ENCODE measurements around the gene MICAL2. TPM values are rescaled to one million over a fixed set of nuclear protein-coding genes. Genes with fewer than 3 reads are reported as not detected.

Gene MICAL2
- total and polyA plus RNA-seq, 2 of the 13 experiments (the other 11 are each of a cell fraction or from before 2014, with no cell fraction given) = 0.78 to 1.1 TPM

- WGBS (ENCODE audit: low lambda C conversion rate) = 89% methylated on average over 4 of the region's 7 CpGs
- Histone ChIP-seq H3K4me1 (ENCODE audit: insufficient read depth, low read length) (peaks cover 27% of the 10 kb centered on the region), H3K4me2 (ENCODE audit: low read depth, low read length) (no peak overlapping the region), H3K9ac (ENCODE audit: insufficient read depth, low read depth, low read length) (no peak overlapping the region), H3K27ac (ENCODE audit: extremely low read length, insufficient read depth, low read length) (no peak overlapping the region), H3K36me3 (replicated peaks in 1 of 2; ENCODE audit: control insufficient read depth in 1 of 2, insufficient read depth in 2 of 2, low read length in 2 of 2) (no peaks in the 10 kb centered on the region), H3K4me3 (replicated peaks in 1 of 3; ENCODE audit: insufficient read depth in 1 of 3, low read depth in 2 of 3, low read length in 3 of 3) (no peak overlapping the region), H3K9me3 (ENCODE audit: low read length) (no peaks in the 10 kb centered on the region), H4K20me1 (ENCODE audit: insufficient read depth, low read length) (no peaks in the 10 kb centered on the region), H2AFZ (ENCODE audit: low read length) (no peak overlapping the region), H3K79me2 (ENCODE audit: insufficient read depth, low read length) (no peaks in the 10 kb centered on the region), H3K27me3 (ENCODE audit: control insufficient read depth in 1 of 2, insufficient read depth in 2 of 2, low read length in 2 of 2) (no peaks in the 10 kb centered on the region)
- in situ Hi-C loops (cut with HindIII; ENCODE audit: extremely low pct_ligation_motif_present, low pct_unique_long_range_greater_than_20kb) = no loop called here
- ChIA-PET POLR2A (no interaction called here), CTCF (ENCODE audit: low intra/inter-chr PET ratio, low total read pairs) (no interaction called here)
- no peak for FAIRE-seq
- ATAC-seq = no peak
- no peak for DNase-seq (ENCODE audit: low spot score)
- TF ChIP-seq ZNF75D (CRISPR knock-in tag; IDR thresholded peaks at IDR 0.05; ENCODE audit: borderline replicate concordance) (no peak), POLR2AphosphoS2 (IDR thresholded peaks at IDR 0.05; ENCODE audit: low read depth, low read length) (no peak), ZNF512 (CRISPR knock-in tag; IDR thresholded peaks at IDR 0.05) (no peak), ELF4 (CRISPR knock-in tag; IDR thresholded peaks at IDR 0.05; ENCODE audit: borderline replicate concordance) (no peak)
- BruUV-seq (replicated peaks) = no TSS peak
- intact Hi-C loops (cut with micrococcal nuclease; ENCODE audit: unreplicated experiment) = no loop called here
These were observed 149.6 kb downstream of the MICAL2 start for GRCh38 chr11:12259956-12260355.

GRCh38 chr11:12260731-12261521 is 150.5 kb downstream of the MICAL2 start:
- in situ Hi-C loops (cut with HindIII; ENCODE audit: extremely low pct_ligation_motif_present, low pct_unique_long_range_greater_than_20kb) (no loop called here), intact Hi-C loops (cut with micrococcal nuclease; ENCODE audit: unreplicated experiment) (no loop called here)
- no peaks in the 10 kb centered on the region for H3K36me3 ChIP-seq (replicated peaks in 1 of 2; ENCODE audit: control insufficient read depth in 1 of 2, insufficient read depth in 2 of 2, low read length in 2 of 2)
- no peak for ATAC-seq
- H3K4me2 ChIP-seq (ENCODE audit: low read depth, low read length) = no peak overlapping the region
- POLR2A ChIA-PET = no interaction called here
- H4K20me1 ChIP-seq (ENCODE audit: insufficient read depth, low read length) = no peaks in the 10 kb centered on the region
- CTCF ChIA-PET (ENCODE audit: low intra/inter-chr PET ratio, low total read pairs) = no interaction called here
- no TSS peak for BruUV-seq (replicated peaks)
- 69% methylated on average over 6 of the region's 8 CpGs for WGBS (ENCODE audit: low lambda C conversion rate)
- H3K27me3 ChIP-seq (ENCODE audit: control insufficient read depth in 1 of 2, insufficient read depth in 2 of 2, low read length in 2 of 2) = no peaks in the 10 kb centered on the region
- FAIRE-seq = no peak
- H3K79me2 ChIP-seq (ENCODE audit: insufficient read depth, low read length) = no peaks in the 10 kb centered on the region
- no peaks in the 10 kb centered on the region for H3K9me3 ChIP-seq (ENCODE audit: low read length)
- no peak for DNase-seq (ENCODE audit: low spot score)
- no peak overlapping the region for H3K9ac ChIP-seq (ENCODE audit: insufficient read depth, low read depth, low read length)
- H3K27ac ChIP-seq (ENCODE audit: extremely low read length, insufficient read depth, low read length) = no peak overlapping the region
- peaks cover 27% of the 10 kb centered on the region for H3K4me1 ChIP-seq (ENCODE audit: insufficient read depth, low read length)
- no peak overlapping the region for H3K4me3 ChIP-seq (replicated peaks in 1 of 3; ENCODE audit: insufficient read depth in 1 of 3, low read depth in 2 of 3, low read length in 3 of 3)
- no peak overlapping the region for H2AFZ ChIP-seq (ENCODE audit: low read length)
- TF ChIP-seq KIAA2018 (CRISPR knock-in tag; IDR thresholded peaks at IDR 0.05; ENCODE audit: borderline replicate concordance) (no peak), SCMH1 (CRISPR knock-in tag; IDR thresholded peaks at IDR 0.05; ENCODE audit: borderline replicate concordance) (no peak), ZNF83 (CRISPR knock-in tag; IDR thresholded peaks at IDR 0.05; ENCODE audit: borderline replicate concordance) (no peak)
